GM12878 (cell line): ENCODE measurements around the gene CLPTM1L. TPM values are rescaled to one million over a fixed set of nuclear protein-coding genes. Genes with fewer than 3 reads are reported as not detected.

Experiments used
- ATAC-seq: fragments of 200-7000 bp; cut with Tn5 transposase; 3 replicates; pipeline ENCODE4 v1.9.1; 2020; ENCODE audit warnings: mild to moderate bottlenecking, moderate library complexity
- BruUV-seq: library from RNA; stranded (reverse); fragments of 400-500 nt; replicated peaks from 2 replicates; lab custom pipeline; 2021; lab: Mats Ljungman, UMichigan
- CTCF ChIA-PET: fragments of 300-600 bp; sonication (Branson Sonifier 250); formaldehyde crosslinking; extraction: SDS; loops from one replicate; lab custom pipeline; 2021; ENCODE audit warnings: inconsistent platforms; lab: Yijun Ruan, JAX
- POLR2A ChIA-PET: fragments of 350-600 bp; formaldehyde crosslinking; extraction: SDS; loops from one replicate; lab custom pipeline; 2021; ENCODE audit warnings: inconsistent platforms; lab: Charles Lee
- RAD21 ChIA-PET: fragments of 300-600 bp; sonication (Branson Sonifier 250); formaldehyde crosslinking; loops from one replicate; lab custom pipeline; 2023; ENCODE audit warnings: antibody characterized with exemption; ENCODE audit not compliant: unreplicated experiment; lab: Charles Lee
- SMC1A ChIA-PET: fragments of 300-600 bp; sonication (Branson Sonifier 250); formaldehyde crosslinking; loops from one replicate; lab custom pipeline; 2023; ENCODE audit not compliant: unreplicated experiment, uncharacterized antibody; lab: Charles Lee
- DNase-seq: peaks from one replicate; pipeline ENCODE4 v3.0.0-alpha.2; 2011; ENCODE audit warnings: low read depth, low spot score
- FAIRE-seq: peaks from 3 replicates; lab custom pipeline; 2011; peaks lifted over from hg19 to GRCh38; lab: Jason Lieb, UNC
- H2AFZ ChIP-seq: 2 replicates; pipeline ENCODE4 v1.6.0; 2011; ENCODE audit warnings: low read depth, low read length, control low read depth; ENCODE audit not compliant: control insufficient read depth
- H3K27ac ChIP-seq: 2 replicates; pipeline ENCODE4 v1.5.1; 2011; ENCODE audit warnings: control low read depth; ENCODE audit not compliant: control insufficient read depth, insufficient read depth
- H3K27me3 ChIP-seq, 2 experiments: replicated peaks in 1 of 2; 2 replicates each; pipeline versions ENCODE4 v1.6.0 to v1.6.1; 2011; ENCODE audit warnings: low read length in 1 of 2; ENCODE audit not compliant: control insufficient read depth in 2 of 2, insufficient read depth in 2 of 2
- H3K36me3 ChIP-seq, 2 experiments: 2 replicates each; pipeline ENCODE4 v1.5.1; 2011; ENCODE audit warnings: low read length in 1 of 2; ENCODE audit not compliant: control insufficient read depth in 2 of 2, insufficient read depth in 2 of 2
- H3K4me1 ChIP-seq: 2 replicates; pipeline ENCODE4 v1.6.1; 2011; ENCODE audit warnings: mild to moderate bottlenecking, low read length, moderate library complexity, mixed read lengths; ENCODE audit not compliant: control insufficient read depth, insufficient read depth
- H3K4me2 ChIP-seq: 2 replicates; pipeline ENCODE4 v1.6.0; 2011; ENCODE audit warnings: control low read depth; ENCODE audit not compliant: control insufficient read depth, insufficient read depth
- H3K4me3 ChIP-seq: fragments of 200-600 bp; sonication (generic); 2 replicates; pipeline ENCODE4 v1.5.1; 2016
- H3K79me2 ChIP-seq: 2 replicates; pipeline ENCODE4 v1.6.0; 2011; ENCODE audit warnings: low read length; ENCODE audit not compliant: control insufficient read depth, insufficient read depth
- H3K9ac ChIP-seq: 2 replicates; pipeline ENCODE4 v1.8.0; 2011; ENCODE audit warnings: low read length, control low read depth, mixed read lengths; ENCODE audit not compliant: control insufficient read depth, insufficient read depth
- H3K9me3 ChIP-seq: replicated peaks from 3 replicates; pipeline ENCODE4 v1.5.1; 2011; ENCODE audit warnings: mild to moderate bottlenecking, low read length; ENCODE audit not compliant: control insufficient read depth, insufficient read depth
- H4K20me1 ChIP-seq: 2 replicates; pipeline ENCODE4 v1.6.0; 2011; ENCODE audit not compliant: control insufficient read depth, insufficient read depth
- ASH2L ChIP-seq: fragments of 300-600, 200-600 bp; sonication (generic); IDR thresholded peaks from 2 replicates; pipeline ENCODE4 v1.6.1; 2017; ENCODE audit warnings: low read depth, mild to moderate bottlenecking, borderline replicate concordance
- CBX5 ChIP-seq: sonication (generic); IDR thresholded peaks from 2 replicates; pipeline ENCODE4 v1.6.1; 2016; ENCODE audit warnings: low read depth, moderate library complexity, mild to moderate bottlenecking, inconsistent platforms
- CREB1 ChIP-seq: IDR thresholded peaks from 2 replicates; pipeline ENCODE4 v1.6.1; 2012; ENCODE audit warnings: low read depth, mild to moderate bottlenecking, inconsistent platforms
- EZH2 ChIP-seq: IDR thresholded peaks from 2 replicates; pipeline ENCODE4 v1.6.1; 2012; ENCODE audit warnings: low read depth, mild to moderate bottlenecking, control low read depth, inconsistent platforms, low read length, borderline replicate concordance; ENCODE audit not compliant: control insufficient read depth
- FOXK2 ChIP-seq: fragments of 450-650 bp; IDR thresholded peaks from 2 replicates; pipeline ENCODE4 v1.6.1; 2017; ENCODE audit warnings: mild to moderate bottlenecking, moderate library complexity
- GATAD2B ChIP-seq: fragments of 450-650 bp; conservative IDR thresholded peaks from 2 replicates; pipeline ENCODE4 v1.6.1; 2017; ENCODE audit warnings: low read depth, mild to moderate bottlenecking, moderate library complexity
- MYB ChIP-seq: fragments of 150-350 bp; IDR thresholded peaks from 2 replicates; pipeline ENCODE4 v1.6.1; 2014; ENCODE audit warnings: mild to moderate bottlenecking, low read depth, low read length, borderline replicate concordance
- NR2C1 ChIP-seq: fragments of 450-650 bp; IDR thresholded peaks from 2 replicates; pipeline ENCODE4 v1.6.1; 2017; ENCODE audit warnings: antibody characterized with exemption, mild to moderate bottlenecking, moderate library complexity
- PML ChIP-seq: IDR thresholded peaks from 2 replicates; pipeline ENCODE4 v1.6.1; 2012; ENCODE audit warnings: low read length, inconsistent platforms
- RUNX3 ChIP-seq: IDR thresholded peaks from 2 replicates; pipeline ENCODE4 v1.6.1; 2012; ENCODE audit warnings: low read length, inconsistent platforms
- STAT3 ChIP-seq: IDR thresholded peaks from 2 replicates; pipeline ENCODE4 v1.6.1; 2011; ENCODE audit warnings: low read depth, low read length, improper control_type of control experiment
- ZNF24 ChIP-seq: fragments of 450-650 bp; IDR thresholded peaks from 2 replicates; pipeline ENCODE4 v1.6.1; 2017; ENCODE audit warnings: antibody characterized with exemption, mild to moderate bottlenecking
- ZNF384 ChIP-seq: IDR thresholded peaks from 2 replicates; pipeline ENCODE4 v1.6.1; 2012; ENCODE audit warnings: low read depth, mild to moderate bottlenecking, low read length, improper control_type of control experiment, borderline replicate concordance
- WGBS: methylation state at CpG from one replicate; pipeline ENCODE4 v1.1.6; 2016; ENCODE audit warnings: low lambda C conversion rate; ENCODE audit not compliant: insufficient replicate concordance, insufficient coverage; ENCODE audit errors: missing lambda C conversion rate; 5-methylcytosine and 5-hydroxymethylcytosine counted together
- in situ Hi-C: fragments of 300-500 bp; cut with MboI; formaldehyde crosslinking; loops from 9 replicates; pipeline ENCODE4 v1.14.3; 2018; ENCODE audit warnings: mixed read lengths
- intact Hi-C: fragments of 100-400 bp; cut with micrococcal nuclease; formaldehyde crosslinking; loops from one replicate; pipeline ENCODE4 v1.14.2; 2022; ENCODE audit not compliant: unreplicated experiment
- polyA plus RNA-seq, 11 experiments: library from polyadenylated mRNA; depleted of rRNA in 4 of 11; unstranded in 6 of 11; stranded (reverse) in 5 of 11; fragments of >200 nt; fragmentation: Nextera tagmentation in 4 of 11; fragmentation: Illumina TruSeq in 1 of 11; extraction: Ambion mirVana in 4 of 11; extraction: Trizol in 1 of 11; gene quantifications; 1 replicate in 1 of 11; 2 replicates in 10 of 11; pipeline versions ENCODE4 v1.2.1 to v1.2.3, GENCODE V29; 2011 to 2016; ENCODE audit warnings: inconsistent platforms in 2 of 11, missing spikeins in 2 of 11, low read depth in 1 of 11
- total RNA-seq, 4 experiments: library from RNA; depleted of rRNA in 3 of 4; stranded (reverse); fragments of >200 nt in 3 of 4; fragmentation: Illumina TruSeq in 1 of 4; extraction: Trizol in 1 of 4; gene quantifications; 2 replicates each; pipeline versions ENCODE4 v1.2.1 to v1.2.3, GENCODE V29; 2013 to 2021
- TF ChIP-seq, protein P1 (sequence below): fragments of 450-650 bp; IDR thresholded peaks from 2 replicates; pipeline ENCODE4 v1.6.1; 2016; ENCODE audit warnings: mild to moderate bottlenecking, moderate library complexity, borderline replicate concordance

CLPTM1L gene
- total and polyA plus RNA-seq, 10 of the 15 experiments (the other 5 are each of a cell fraction or from before 2014, with no cell fraction given): 2.9 to 278 (median 135) TPM

GRCh38 chr5:1388383-1388967 is 43.6 kb upstream of the CLPTM1L start:
- intact Hi-C loops: no loop called here
- CTCF ChIA-PET: no interaction called here
- FAIRE-seq (no peak), ATAC-seq (no peak), DNase-seq (no peak)
- SMC1A ChIA-PET: no interaction called here
- Histone ChIP-seq H3K36me3 (no peaks in the 10 kb centered on the region), H3K9ac (no peak overlapping the region), H3K4me2 (no peak overlapping the region), H3K4me1 (peaks cover 8% of the 10 kb centered on the region), H3K27ac (no peak overlapping the region), H3K27me3 (peaks cover 0 to 4% of the 10 kb centered on the region in 2 experiments; a peak in 3 of 4 replicates), H2AFZ (no peak overlapping the region), H4K20me1 (no peaks in the 10 kb centered on the region), H3K79me2 (no peaks in the 10 kb centered on the region), H3K9me3 (no peaks in the 10 kb centered on the region), H3K4me3 (no peak overlapping the region)
- no peak for TF ChIP-seq STAT3
- TF ChIP-seq CBX5: no peak
- TF ChIP-seq CREB1: no peak
- TF ChIP-seq ASH2L: no peak
- TF ChIP-seq MYB: no peak
- no peak for TF ChIP-seq EZH2
- no peak for TF ChIP-seq ZNF24
- no peak for TF ChIP-seq FOXK2
- TF ChIP-seq, protein P1, sequence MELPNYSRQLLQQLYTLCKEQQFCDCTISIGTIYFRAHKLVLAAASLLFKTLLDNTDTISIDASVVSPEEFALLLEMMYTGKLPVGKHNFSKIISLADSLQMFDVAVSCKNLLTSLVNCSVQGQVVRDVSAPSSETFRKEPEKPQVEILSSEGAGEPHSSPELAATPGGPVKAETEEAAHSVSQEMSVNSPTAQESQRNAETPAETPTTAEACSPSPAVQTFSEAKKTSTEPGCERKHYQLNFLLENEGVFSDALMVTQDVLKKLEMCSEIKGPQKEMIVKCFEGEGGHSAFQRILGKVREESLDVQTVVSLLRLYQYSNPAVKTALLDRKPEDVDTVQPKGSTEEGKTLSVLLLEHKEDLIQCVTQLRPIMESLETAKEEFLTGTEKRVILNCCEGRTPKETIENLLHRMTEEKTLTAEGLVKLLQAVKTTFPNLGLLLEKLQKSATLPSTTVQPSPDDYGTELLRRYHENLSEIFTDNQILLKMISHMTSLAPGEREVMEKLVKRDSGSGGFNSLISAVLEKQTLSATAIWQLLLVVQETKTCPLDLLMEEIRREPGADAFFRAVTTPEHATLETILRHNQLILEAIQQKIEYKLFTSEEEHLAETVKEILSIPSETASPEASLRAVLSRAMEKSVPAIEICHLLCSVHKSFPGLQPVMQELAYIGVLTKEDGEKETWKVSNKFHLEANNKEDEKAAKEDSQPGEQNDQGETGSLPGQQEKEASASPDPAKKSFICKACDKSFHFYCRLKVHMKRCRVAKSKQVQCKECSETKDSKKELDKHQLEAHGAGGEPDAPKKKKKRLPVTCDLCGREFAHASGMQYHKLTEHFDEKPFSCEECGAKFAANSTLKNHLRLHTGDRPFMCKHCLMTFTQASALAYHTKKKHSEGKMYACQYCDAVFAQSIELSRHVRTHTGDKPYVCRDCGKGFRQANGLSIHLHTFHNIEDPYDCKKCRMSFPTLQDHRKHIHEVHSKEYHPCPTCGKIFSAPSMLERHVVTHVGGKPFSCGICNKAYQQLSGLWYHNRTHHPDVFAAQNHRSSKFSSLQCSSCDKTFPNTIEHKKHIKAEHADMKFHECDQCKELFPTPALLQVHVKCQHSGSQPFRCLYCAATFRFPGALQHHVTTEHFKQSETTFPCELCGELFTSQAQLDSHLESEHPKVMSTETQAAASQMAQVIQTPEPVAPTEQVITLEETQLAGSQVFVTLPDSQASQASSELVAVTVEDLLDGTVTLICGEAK: no peak
- no peak for TF ChIP-seq ZNF384
- TF ChIP-seq GATAD2B: no peak
- TF ChIP-seq RUNX3: no peak
- no peak for TF ChIP-seq PML
- TF ChIP-seq NR2C1: no peak
- 53% methylated on average over 4 of the region's 4 CpGs for WGBS
- no TSS peak for BruUV-seq
- POLR2A ChIA-PET: no interaction called here
- RAD21 ChIA-PET: no interaction called here
- in situ Hi-C loops: no loop called here
